Activated gamma-delta T cell treated with anti-CD3 and anti-CD28 coated beads, Interleukin-2, amount 50 U/mL, for 16 hours (primary cell): ENCODE results near the gene MORC3.
"Not testable (repeated sequence)": the region's sequence is repeated elsewhere in the genome, so short reads cannot be mapped to it uniquely, and the experiment has no call there.

Experiments
- DNase-seq: peaks from one replicate; pipeline ENCODE4 v3.0.0-alpha.2; 2020; ENCODE audit warnings: low read depth

Gene MORC3

GRCh38 chr21:36322083-36322424 is 2.1 kb downstream of the MORC3 start:
- no peak for DNase-seq

DNA sequence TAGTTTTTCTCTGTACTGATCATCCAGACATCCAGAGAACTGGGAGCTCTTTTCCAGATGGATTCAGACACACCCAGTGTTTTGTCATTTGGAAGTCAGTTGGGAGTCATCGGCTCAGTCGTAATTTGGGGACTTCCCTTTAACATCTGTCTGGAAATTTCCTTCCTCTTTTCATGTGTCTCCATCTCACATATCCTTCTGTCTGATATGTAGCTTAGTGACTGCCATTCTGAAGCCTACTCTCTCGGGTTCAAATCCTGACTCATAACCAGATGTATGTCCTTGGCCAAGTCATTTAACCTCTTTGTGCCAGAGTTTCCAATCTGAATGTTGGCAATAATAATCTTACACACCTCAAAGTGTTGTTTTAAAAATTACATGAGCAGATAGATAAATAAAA is 3.0 kb downstream of the MORC3 start:
- no peak for DNase-seq

DNA sequence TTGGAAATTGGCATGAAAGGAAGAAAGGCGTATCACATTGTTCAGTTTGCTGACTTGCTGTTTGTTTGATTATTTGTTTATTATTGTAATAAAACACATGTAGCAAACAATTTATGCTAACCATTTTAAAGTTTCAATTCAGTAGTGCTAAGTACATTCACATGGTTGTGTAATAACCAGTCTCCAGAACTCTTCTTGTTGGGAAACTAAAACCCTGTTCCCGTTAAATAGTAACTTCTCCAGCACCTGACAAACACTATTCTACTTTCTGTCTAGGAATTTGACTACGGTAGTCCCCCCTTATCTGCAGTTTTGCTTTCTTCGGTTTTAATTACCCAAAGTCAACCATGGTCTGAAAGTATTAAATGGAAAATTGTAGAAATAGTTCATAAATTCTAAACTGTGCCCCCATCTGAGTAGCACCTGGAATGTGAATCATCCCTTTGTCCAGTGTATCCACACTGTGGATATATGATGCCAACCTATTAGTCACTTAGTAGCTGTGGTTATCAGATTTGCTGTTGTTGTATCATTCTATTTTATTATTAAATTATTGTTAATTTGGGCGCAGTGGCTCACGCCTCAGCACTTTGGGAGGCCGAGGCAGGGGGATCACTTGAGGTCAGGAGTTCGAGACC is 5.5 kb downstream of the MORC3 start:
- DNase-seq, result no peak

- no peak for DNase-seq
Measured at GRCh38 chr21:36330904-36331303, 10.9 kb downstream of the MORC3 start.

DNA sequence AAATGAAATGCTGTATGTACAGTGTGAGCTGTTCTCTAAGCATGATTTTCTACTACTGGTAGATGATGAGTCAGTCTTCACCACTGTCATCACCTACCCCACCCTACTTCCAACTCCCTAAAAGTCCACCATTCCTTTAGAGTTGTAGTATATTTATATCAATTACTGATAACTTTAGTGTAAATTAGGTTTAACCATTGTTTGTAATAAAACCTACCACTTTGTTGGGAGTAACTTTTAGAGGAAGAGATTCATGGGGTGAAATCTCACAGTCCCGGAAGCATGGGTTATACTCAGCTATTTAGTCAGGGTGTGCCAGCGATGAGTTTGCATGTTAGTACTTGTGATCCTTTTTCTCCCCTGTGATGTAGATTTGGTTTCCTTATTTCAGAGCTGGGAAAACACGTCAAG is 17.1 kb downstream of the MORC3 start:
- DNase-seq, result no peak

DNA sequence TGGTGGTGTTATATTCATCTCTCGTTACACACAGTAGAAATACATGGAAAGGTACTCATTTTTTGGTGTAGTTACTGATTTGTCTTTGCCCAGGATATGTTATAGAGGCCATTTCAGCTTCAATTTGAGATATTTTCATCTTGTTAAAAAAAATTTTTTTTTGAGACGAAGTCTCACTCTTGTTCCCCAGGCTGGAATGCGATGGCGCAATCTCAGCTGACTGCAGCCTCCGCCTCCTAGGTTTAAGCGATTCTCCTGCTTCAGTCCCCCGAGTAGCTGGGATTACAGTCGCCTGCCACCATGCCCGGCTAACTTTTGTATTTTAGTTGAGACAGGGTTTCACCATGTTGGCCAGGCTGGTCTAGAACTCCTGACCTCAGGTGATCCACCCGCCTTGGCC is 19.0 kb downstream of the MORC3 start:
- DNase-seq, result no peak

- not testable (repeated sequence) for DNase-seq
Measured at GRCh38 chr21:36342581-36342980, 22.6 kb downstream of the MORC3 start.

GRCh38 chr21:36344931-36345330 is 24.9 kb downstream of the MORC3 start:
- no peak for DNase-seq

- no peak for DNase-seq
Measured at GRCh38 chr21:36347278-36347961, 27.4 kb downstream of the MORC3 start.

DNA sequence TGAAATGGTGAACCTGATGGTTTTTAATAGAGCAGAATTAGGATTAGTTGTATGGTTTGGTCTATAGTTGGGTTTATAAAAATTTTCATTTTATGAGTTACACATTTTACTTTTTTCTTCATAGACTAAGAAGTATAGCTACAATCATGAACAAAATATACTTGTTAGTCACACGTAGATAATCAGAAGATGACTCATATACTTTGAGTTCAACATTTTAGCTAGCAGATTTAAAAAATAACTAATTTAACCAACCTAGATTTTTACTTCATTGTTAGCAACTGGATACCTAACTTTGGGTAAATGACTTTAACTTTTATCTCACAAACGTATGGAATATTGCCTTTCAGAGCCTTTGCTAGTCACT is 27.9 kb downstream of the MORC3 start:
- no peak for DNase-seq

GRCh38 chr21:36349315-36349714 is 29.3 kb downstream of the MORC3 start:
- DNase-seq, result no peak

GRCh38 chr21:36350282-36350910 is 30.4 kb downstream of the MORC3 start:
- no peak for DNase-seq

DNA sequence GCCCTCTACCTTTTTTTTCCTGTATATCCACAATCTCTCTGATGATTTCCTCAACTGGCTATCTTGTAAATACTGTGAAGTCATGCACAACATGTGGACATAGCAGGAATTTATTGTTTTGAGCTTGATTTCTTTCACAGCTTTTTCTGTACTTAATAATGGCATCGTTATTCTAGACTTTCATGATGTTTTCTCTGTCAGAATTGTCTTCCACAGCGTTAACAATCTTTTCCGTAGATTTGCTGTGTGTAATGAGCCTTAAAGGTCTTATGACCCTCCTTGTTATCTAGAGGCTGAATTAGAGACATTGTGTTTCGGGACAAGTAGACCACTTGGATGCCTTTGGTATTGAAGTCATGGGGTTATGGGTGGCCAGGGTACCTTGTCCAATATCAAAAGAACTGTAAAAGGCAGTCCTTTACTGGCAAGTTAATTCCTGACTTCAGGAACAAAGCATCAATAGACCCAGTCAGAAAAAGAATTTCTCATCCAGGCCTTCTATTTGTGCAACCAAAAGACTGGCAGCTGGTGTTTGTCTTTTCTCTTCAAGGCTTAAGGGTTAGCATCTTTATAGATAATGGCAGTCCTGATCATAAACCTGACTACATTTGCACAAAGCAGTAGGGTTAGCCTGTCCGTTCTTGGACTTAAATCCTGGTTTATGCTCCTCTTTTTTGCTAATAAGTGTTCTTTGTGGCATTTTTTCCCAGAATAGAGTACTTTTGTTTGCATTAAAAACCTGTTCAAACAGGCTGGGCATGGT is 35.1 kb downstream of the MORC3 start:
- DNase-seq, result no peak

DNA sequence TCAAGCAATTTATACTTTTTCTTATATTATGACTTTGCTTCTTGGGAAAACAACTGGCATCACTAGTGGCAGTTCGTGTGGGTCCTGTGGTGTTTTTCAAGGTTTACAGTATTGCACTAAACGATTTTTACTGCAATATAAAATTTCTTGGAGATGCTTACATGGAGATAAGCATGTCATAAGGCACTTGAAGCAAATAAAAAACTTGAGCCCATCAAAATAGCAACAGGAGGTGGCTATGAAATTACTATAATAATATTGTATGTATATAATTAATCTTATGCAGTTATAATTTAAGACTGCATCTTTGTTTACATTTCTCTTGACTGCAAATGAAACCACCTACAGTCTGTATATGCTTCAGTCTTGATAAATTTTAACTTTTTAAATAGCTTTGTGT is 35.9 kb downstream of the MORC3 start:
- DNase-seq, result no peak

GRCh38 chr21:36359185-36359584 is 39.2 kb downstream of the MORC3 start:
- DNase-seq, result no peak

- no peak for DNase-seq
Measured at GRCh38 chr21:36369064-36369685, 49.2 kb downstream of the MORC3 start.

- no peak for DNase-seq
Measured at GRCh38 chr21:36375994-36376393, 56.0 kb downstream of the MORC3 start.

DNA sequence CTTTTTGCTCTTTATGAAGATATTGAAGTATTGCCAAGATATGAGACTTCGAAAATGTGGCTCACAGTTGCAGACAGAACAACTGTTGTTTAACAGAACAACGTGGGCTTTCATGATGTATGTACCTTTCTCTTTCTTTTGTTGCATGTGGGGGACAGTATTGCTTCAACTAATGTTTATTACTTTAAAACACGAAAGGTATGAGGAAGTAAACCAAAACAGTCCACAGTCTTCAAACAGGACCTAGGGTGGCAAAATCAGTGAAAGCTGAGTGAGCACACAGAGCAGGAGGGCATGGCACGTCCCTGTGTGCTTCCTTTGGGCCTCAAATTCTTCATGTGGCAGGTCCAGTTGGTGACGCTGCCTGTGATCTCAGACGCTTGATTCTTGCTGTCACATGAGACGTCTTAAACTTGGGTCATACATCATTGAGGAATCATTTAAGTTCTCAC is 57.4 kb downstream of the MORC3 start:
- DNase-seq, result no peak

GRCh38 chr21:36379251-36379650 is 59.3 kb downstream of the MORC3 start:
- DNase-seq, result no peak

DNA sequence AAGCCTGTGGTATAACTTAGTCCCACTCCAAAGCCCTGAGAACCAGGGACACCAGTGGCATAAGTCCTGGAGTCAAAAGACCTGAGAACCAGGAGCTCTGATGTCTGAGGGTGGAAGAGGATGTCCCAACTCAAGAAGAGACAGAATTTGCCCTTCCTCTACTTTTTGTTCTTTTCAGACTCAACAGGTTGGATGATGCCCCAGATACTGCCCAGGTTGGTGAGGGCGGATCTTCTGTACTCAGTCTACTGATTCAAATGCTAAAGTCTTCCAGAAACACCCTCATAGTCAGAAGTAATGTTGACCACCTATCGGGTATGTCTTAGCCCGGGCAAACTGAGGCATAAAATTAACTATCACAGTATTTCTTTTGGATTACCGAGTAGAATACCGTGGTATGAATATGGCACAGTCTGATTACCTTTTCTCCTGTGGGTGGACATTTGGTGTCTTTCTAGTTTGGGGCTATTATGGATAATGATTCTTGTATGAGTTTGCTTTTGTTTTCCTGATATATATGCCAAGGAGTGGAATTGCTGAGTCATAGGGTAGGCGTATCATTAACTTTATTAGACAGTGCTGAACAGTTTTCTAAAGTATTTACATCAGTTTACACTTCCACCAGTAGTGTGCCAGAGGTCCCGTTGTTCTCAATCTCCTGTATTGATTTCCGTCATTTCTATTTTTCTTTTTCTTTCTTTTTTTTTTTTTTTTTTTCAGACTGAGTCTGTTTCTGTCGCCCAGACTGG is 62.0 kb downstream of the MORC3 start:
- no peak for DNase-seq

DNA sequence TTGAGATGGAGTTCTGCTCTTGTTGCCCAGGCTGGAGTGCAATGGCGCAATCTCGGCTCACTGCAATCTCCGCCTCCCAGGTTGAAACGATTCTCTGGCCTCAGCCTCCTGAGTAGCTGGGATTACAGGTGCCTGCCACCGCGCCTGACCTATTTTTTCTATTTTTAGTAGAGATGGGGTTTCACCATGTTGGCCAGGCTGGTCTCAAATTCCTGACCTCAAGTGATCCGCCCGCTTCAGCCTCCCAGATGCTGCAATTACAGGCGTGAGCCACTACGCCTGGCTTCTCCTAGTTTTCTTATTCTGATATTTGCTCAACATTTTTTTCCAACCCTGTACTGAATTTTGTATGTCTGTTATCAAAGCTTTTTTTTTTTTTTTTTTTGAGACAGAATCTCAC is 62.7 kb downstream of the MORC3 start:
- DNase-seq, result not testable (repeated sequence)

GRCh38 chr21:36384885-36385232 is 64.9 kb downstream of the MORC3 start:
- no peak for DNase-seq
